B cell (primary cell): ENCODE data around the gene SEMA4D. TPM values are rescaled to one million over a fixed set of nuclear protein-coding genes. Genes with fewer than 3 reads are reported as not detected.

Experiments
- ATAC-seq: fragments of 200-7000 bp; cut with Tn5 transposase; one replicate; pipeline ENCODE4 v1.10.0; 2021; ENCODE audit warnings: low read depth, mild to moderate bottlenecking, moderate number of reproducible peaks, moderate library complexity
- CTCF ChIA-PET: fragments of 350-600 bp; sonication (Branson Sonifier 250); formaldehyde crosslinking; loops from one replicate; lab custom pipeline; 2021; ENCODE audit warnings: antibody characterized with exemption, inconsistent platforms; lab: Charles Lee
- POLR2A ChIA-PET: fragments of 350-600 bp; sonication (Branson Sonifier 250); formaldehyde crosslinking; loops from one replicate; lab custom pipeline; 2021; ENCODE audit warnings: antibody characterized with exemption; lab: Charles Lee
- DNase-seq: peaks from one replicate; pipeline ENCODE4 v3.0.0; 2013
- H2AFZ ChIP-seq: 2 replicates; pipeline ENCODE4 v1.6.1; 2012; ENCODE audit warnings: mild to moderate bottlenecking, low read depth, low read length; ENCODE audit not compliant: insufficient read depth, poor library complexity, severe bottlenecking
- H3K27ac ChIP-seq, 2 donors: 1 replicate in 1 of 2; 2 replicates in 1 of 2; pipeline ENCODE4 v1.5.1; 2012 to 2013; ENCODE audit warnings: low read length in 2 of 2, mild to moderate bottlenecking in 2 of 2, moderate library complexity in 1 of 2
- H3K27me3 ChIP-seq, 4 experiments: fragments of 200-600 bp in 1 of 4; sonication (generic) in 1 of 4; replicated peaks in 1 of 4; 1 replicate in 2 of 4; 2 replicates in 2 of 4; pipeline versions ENCODE4 v1.6.1 to v1.7.0; 2013 to 2016; ENCODE audit warnings: low read length in 3 of 4, mild to moderate bottlenecking in 2 of 4, mixed read lengths in 1 of 4, moderate library complexity in 1 of 4; ENCODE audit not compliant: insufficient read depth in 4 of 4, control insufficient read depth in 3 of 4; ENCODE audit errors: control extremely low read depth in 1 of 4
- H3K36me3 ChIP-seq, 2 experiments: replicated peaks in 1 of 2; 1 replicate in 1 of 2; 2 replicates in 1 of 2; pipeline versions ENCODE4 v1.6.1 to v1.7.1; 2013; ENCODE audit warnings: low read length in 1 of 2; ENCODE audit not compliant: insufficient read depth in 2 of 2, control insufficient read depth in 1 of 2; ENCODE audit errors: control extremely low read depth in 1 of 2, extremely low read depth in 1 of 2
- H3K4me1 ChIP-seq, 2 donors: fragments of 200-600 bp in 1 of 2; sonication (generic) in 1 of 2; 1 replicate in 1 of 2; 2 replicates in 1 of 2; pipeline versions ENCODE4 v1.5.1 to v1.6.1; 2013 to 2017; ENCODE audit warnings: low read length in 2 of 2; ENCODE audit not compliant: control insufficient read depth in 2 of 2, insufficient read depth in 2 of 2
- H3K4me2 ChIP-seq: replicated peaks from 2 replicates; pipeline ENCODE3; 2012; ENCODE audit warnings: mild to moderate bottlenecking, low read depth, low read length; ENCODE audit not compliant: poor library complexity, severe bottlenecking
- H3K4me3 ChIP-seq, 5 experiments: fragments of 200-600 bp in 1 of 5; sonication (generic) in 1 of 5; 1 replicate in 3 of 5; 2 replicates in 2 of 5; pipeline versions ENCODE4 v1.5.1 to v1.7.0; 2011 to 2016; ENCODE audit warnings: low read length in 4 of 5, mild to moderate bottlenecking in 4 of 5, low read depth in 2 of 5, control low read depth in 1 of 5, moderate library complexity in 1 of 5; ENCODE audit not compliant: insufficient read depth in 1 of 5; ENCODE audit errors: control extremely low read depth in 1 of 5, extremely low read depth in 1 of 5
- H3K79me2 ChIP-seq: fragments of 200-600 bp; sonication (generic); one replicate; pipeline ENCODE4 v1.6.0; 2016; ENCODE audit warnings: low read length; ENCODE audit not compliant: control insufficient read depth, insufficient read depth
- H3K9ac ChIP-seq: fragments of 200-600 bp; sonication (generic); 2 replicates; pipeline ENCODE4 v1.6.1; 2017; ENCODE audit warnings: mild to moderate bottlenecking, low read length, moderate library complexity
- H3K9me3 ChIP-seq, 3 donors: one replicate each; pipeline versions ENCODE4 v1.6.1 to v1.7.1; 2013; ENCODE audit warnings: low read length in 2 of 3; ENCODE audit not compliant: control insufficient read depth in 2 of 3, insufficient read depth in 1 of 3; ENCODE audit errors: control extremely low read depth in 1 of 3
- H4K20me1 ChIP-seq: 2 replicates; pipeline ENCODE4 v1.6.0; 2012; ENCODE audit warnings: mild to moderate bottlenecking, low read length; ENCODE audit not compliant: insufficient read depth, control insufficient read depth, poor library complexity, severe bottlenecking
- H3K27ac Mint-ChIP-seq: one replicate; pipeline ENCODE4 v1.8.0; 2021; ENCODE audit warnings: mixed read lengths
- H3K27me3 Mint-ChIP-seq: one replicate; pipeline ENCODE4 v1.8.0; 2021; ENCODE audit warnings: mixed read lengths
- H3K4me1 Mint-ChIP-seq: one replicate; pipeline ENCODE4 v1.8.0; 2021; ENCODE audit warnings: mixed read lengths
- H3K4me3 Mint-ChIP-seq: one replicate; pipeline ENCODE4 v1.8.0; 2021; ENCODE audit warnings: mixed read lengths
- H3K9me3 Mint-ChIP-seq: one replicate; pipeline ENCODE4 v1.8.0; 2022; ENCODE audit warnings: mixed read lengths; ENCODE audit not compliant: insufficient read depth
- CTCF ChIP-seq: fragments of 200-600 bp; IDR thresholded peaks from one replicate; pipeline ENCODE4 v1.8.0; 2022; ENCODE audit warnings: antibody characterized with exemption, mild to moderate bottlenecking
- EZH2 ChIP-seq: IDR thresholded peaks from 2 replicates; pipeline ENCODE4 v1.6.1; 2012; ENCODE audit warnings: borderline replicate concordance, low read depth, mild to moderate bottlenecking, moderate library complexity, low read length; ENCODE audit not compliant: insufficient read depth, poor library complexity, severe bottlenecking
- WGBS: methylation state at CpG from one replicate; pipeline ENCODE4 v1.1.5; 2013; ENCODE audit warnings: missing lambda C conversion rate; ENCODE audit not compliant: insufficient coverage; 5-methylcytosine and 5-hydroxymethylcytosine counted together
- intact Hi-C: fragments of 100-400 bp; cut with micrococcal nuclease; formaldehyde crosslinking; loops from one replicate; pipeline ENCODE4 v1.10.0; 2022
- polyA plus RNA-seq: library from polyadenylated mRNA; depleted of rRNA; stranded (reverse); fragments of >200 nt; gene quantifications from 2 replicates; pipeline ENCODE4 v1.2.3, GENCODE V29; 2012
- total RNA-seq, 2 donors: library from RNA; stranded (reverse); fragments of 120-200 nt in 1 of 2; gene quantifications; 1 replicate in 1 of 2; 2 replicates in 1 of 2; pipeline versions ENCODE4 v1.2.3 to v1.2.4, GENCODE V29; 2013 to 2022

The SEMA4D gene
- total and polyA plus RNA-seq, 2 donors (not counting 1 experiment from before 2014, with no cell fraction given), result 53.6 to 231 TPM

GRCh38 chr9:89448821-89449220 lies 49.1 kb downstream of the SEMA4D start:
- ChIA-PET CTCF (interaction anchor here (0.8 to 3.7 kb wide), 2 partner anchors 20 to 100 kb away, joined by 3 to 20 read pairs; no protein-coding TSS in a partner anchor), POLR2A (interaction anchor here (1.0 kb wide), 1 partner anchor 8 kb away, joined by 4 read pairs; no protein-coding TSS in a partner anchor)
- Mint-ChIP-seq H3K27ac (no peak overlapping the region), H3K27me3 (no peaks in the 10 kb centered on the region), H3K4me1 (peaks cover 60% of the 10 kb centered on the region), H3K9me3 (no peaks in the 10 kb centered on the region), H3K4me3 (no peak overlapping the region)
- no peaks in the 10 kb centered on the region for H3K9me3 ChIP-seq
- H3K9ac ChIP-seq, result no peak overlapping the region
- H3K27ac ChIP-seq, result no peak overlapping the region
- no peak for ATAC-seq
- H3K36me3 ChIP-seq, result peaks cover 2 to 36% of the 10 kb centered on the region in 2 experiments
- H3K27me3 ChIP-seq, result no peaks in the 10 kb centered on the region
- peaks cover 76% of the 10 kb centered on the region for H4K20me1 ChIP-seq
- 77% methylated on average over 8 of the region's 8 CpGs for WGBS
- intact Hi-C loops, result no loop called here
- H3K4me1 ChIP-seq, result peaks cover 18 to 37% of the 10 kb centered on the region in 2 donors
- H3K4me3 ChIP-seq, result no peak overlapping the region
- no peak for DNase-seq
- TF ChIP-seq CTCF, result no peak
- no peak for TF ChIP-seq EZH2
- no peak overlapping the region for H2AFZ ChIP-seq
- peaks cover 92% of the 10 kb centered on the region for H3K79me2 ChIP-seq
- H3K4me2 ChIP-seq, result peak overlapping the region; percentile 43

GRCh38 chr9:89448381-89448780 lies 49.5 kb downstream of the SEMA4D start:
- peaks cover 92% of the 10 kb centered on the region for H3K79me2 ChIP-seq
- peaks cover 20 to 38% of the 10 kb centered on the region in 2 donors for H3K4me1 ChIP-seq
- TF ChIP-seq CTCF, result no peak
- no peak for TF ChIP-seq EZH2
- no peak overlapping the region for H3K4me3 ChIP-seq
- POLR2A ChIA-PET, result interaction anchor here (1.0 kb wide), 1 partner anchor 8 kb away, joined by 4 read pairs; no protein-coding TSS in a partner anchor
- peak overlapping the region; percentile 43 for H3K4me2 ChIP-seq
- CTCF ChIA-PET, result interaction anchor here (3.7 kb wide), 1 partner anchor 100 kb away, joined by 20 read pairs; no protein-coding TSS in a partner anchor
- H3K9me3 ChIP-seq, result no peaks in the 10 kb centered on the region
- no peaks in the 10 kb centered on the region for H3K27me3 Mint-ChIP-seq
- peak; percentile 17 for ATAC-seq
- 35% methylated on average over 11 of the region's 11 CpGs for WGBS
- no peak overlapping the region for H3K27ac ChIP-seq
- H3K9ac ChIP-seq, result no peak overlapping the region
- H3K4me1 Mint-ChIP-seq, result peaks cover 63% of the 10 kb centered on the region
- no peaks in the 10 kb centered on the region for H3K9me3 Mint-ChIP-seq
- peak overlapping the region; percentile 32 for H3K4me3 Mint-ChIP-seq
- no peak for DNase-seq
- peak overlapping the region; percentile 61 for H3K27ac Mint-ChIP-seq
- no peak overlapping the region for H2AFZ ChIP-seq
- H3K27me3 ChIP-seq, result no peaks in the 10 kb centered on the region
- intact Hi-C loops, result no loop called here
- peaks cover 2 to 36% of the 10 kb centered on the region in 2 experiments for H3K36me3 ChIP-seq
- peaks cover 78% of the 10 kb centered on the region for H4K20me1 ChIP-seq
